ENCODE data around the gene LAPTM4A.

LAPTM4A gene

DNA sequence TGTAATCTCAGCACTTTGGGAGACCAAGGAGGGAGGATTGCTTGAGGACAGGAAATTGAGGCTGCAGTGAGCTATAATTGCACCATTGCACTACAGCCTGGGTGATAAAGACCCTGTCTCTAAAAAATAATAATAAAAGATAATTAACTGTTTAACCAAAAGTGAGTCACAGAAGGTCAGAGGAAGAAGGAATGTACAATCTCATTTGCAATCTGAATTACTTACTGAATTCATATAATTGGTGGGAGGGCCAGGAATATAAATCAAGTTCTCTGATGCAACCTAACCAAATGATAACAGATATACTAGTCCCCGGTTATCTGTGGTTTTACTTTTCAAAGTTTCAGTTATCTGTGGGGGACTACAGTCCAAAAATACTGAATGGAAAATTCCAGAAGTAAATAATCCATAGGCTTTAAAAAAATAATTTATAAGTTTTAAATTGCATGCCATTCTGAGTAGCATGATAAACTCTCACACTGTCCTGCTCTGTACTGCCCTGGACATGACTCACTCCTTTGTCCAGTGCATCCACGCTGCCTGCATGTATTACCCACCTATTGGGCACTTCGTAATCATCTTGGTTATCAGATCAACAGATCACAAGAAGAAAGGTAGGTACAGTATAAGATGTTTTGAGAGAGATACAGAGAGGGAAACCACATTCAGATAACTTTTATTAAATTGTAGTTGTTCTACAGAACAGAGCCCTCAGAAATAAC lies 26.2 kb downstream of the LAPTM4A start:
- no peaks in the 10 kb centered on the region for H3K27me3 ChIP-seq (ENCODE audit: control insufficient read depth in 5 of 5, insufficient read depth in 4 of 5, low read length in 5 of 5)
- H3K9ac ChIP-seq (ENCODE audit: low read length in 5 of 5): no peak overlapping the region
- H3K4me1 ChIP-seq (ENCODE audit: control insufficient read depth in 5 of 5, insufficient read depth in 5 of 5, low read length in 5 of 5): peaks cover 0 to 9% (median 0%) of the 10 kb centered on the region in 5 donors
- peaks cover 0 to 2% (median 0%) of the 10 kb centered on the region in 5 donors for H3K9me3 ChIP-seq (ENCODE audit: control insufficient read depth in 5 of 5, low read length in 5 of 5)
- peaks cover 9 to 23% (median 18%) of the 10 kb centered on the region in 5 donors for H3K36me3 ChIP-seq (ENCODE audit: control insufficient read depth in 5 of 5, insufficient read depth in 5 of 5, low read length in 5 of 5)
- no peak overlapping the region for H3K4me3 ChIP-seq (ENCODE audit: low read depth in 1 of 5, low read length in 5 of 5)
- H3K27ac ChIP-seq (ENCODE audit: low read depth, low read length): no peak overlapping the region

DNA sequence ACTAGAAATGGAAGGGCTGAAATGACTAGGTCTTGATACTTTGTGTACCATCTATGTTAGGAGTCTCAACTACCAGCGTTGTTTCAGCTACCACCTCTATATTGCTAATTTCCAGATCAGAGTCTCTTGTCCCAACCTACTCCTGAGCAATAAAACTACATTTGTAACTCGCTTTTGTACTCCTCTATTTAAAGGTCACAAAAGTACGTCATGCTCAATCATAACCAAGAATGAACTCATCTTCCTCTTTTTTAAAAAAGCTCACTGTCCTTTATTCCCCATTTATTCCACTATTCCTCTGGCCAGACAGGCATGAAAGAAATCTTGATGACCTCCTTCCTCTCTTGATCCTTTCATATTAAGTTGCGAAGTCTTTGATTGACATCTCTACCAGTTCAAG lies 27.7 kb downstream of the LAPTM4A start:
- Histone ChIP-seq H3K27ac (ENCODE audit: low read depth, low read length) (no peak overlapping the region), H3K9me3 (ENCODE audit: control insufficient read depth in 5 of 5, low read length in 5 of 5) (no peaks in the 10 kb centered on the region), H3K27me3 (ENCODE audit: control insufficient read depth in 5 of 5, insufficient read depth in 4 of 5, low read length in 5 of 5) (no peaks in the 10 kb centered on the region), H3K4me1 (ENCODE audit: control insufficient read depth in 5 of 5, insufficient read depth in 5 of 5, low read length in 5 of 5) (peaks cover 0 to 16% (median 6%) of the 10 kb centered on the region in 5 donors), H3K4me3 (ENCODE audit: low read depth in 1 of 5, low read length in 5 of 5) (no peak overlapping the region), H3K9ac (ENCODE audit: low read length in 5 of 5) (no peak overlapping the region), H3K36me3 (ENCODE audit: control insufficient read depth in 5 of 5, insufficient read depth in 5 of 5, low read length in 5 of 5) (peaks cover 4 to 14% (median 8%) of the 10 kb centered on the region in 5 donors)

DNA sequence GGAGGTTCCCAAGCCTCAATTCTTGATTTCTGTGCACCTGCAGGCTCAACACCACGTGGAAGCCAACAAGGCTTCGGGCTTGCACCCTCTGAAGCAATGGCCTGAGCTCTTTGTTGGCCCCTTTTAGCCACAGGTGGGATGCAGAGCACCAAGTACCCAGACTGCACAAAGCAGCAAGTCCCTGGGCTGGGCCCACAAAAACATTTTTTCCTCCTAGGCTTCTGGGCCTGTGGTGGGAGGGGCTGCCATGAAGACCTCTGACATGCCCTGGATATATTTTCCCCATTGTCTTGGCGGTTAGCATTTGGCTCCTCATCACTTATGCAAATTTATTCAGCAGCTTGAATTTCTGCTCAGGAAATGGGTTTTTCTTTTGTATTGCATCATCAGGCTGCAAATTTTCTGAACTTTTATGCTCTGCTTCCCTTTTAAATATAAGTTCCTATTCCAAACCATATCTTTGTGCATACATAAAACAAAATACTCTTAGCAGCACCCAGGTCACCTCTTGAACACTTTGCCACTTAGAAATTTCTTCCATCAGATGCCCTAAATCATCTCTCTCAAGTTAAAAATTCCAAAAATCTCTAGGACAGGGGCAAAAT lies 29.9 kb downstream of the LAPTM4A start:
- no peaks in the 10 kb centered on the region for H3K27me3 ChIP-seq (ENCODE audit: control insufficient read depth in 5 of 5, insufficient read depth in 4 of 5, low read length in 5 of 5)

DNA sequence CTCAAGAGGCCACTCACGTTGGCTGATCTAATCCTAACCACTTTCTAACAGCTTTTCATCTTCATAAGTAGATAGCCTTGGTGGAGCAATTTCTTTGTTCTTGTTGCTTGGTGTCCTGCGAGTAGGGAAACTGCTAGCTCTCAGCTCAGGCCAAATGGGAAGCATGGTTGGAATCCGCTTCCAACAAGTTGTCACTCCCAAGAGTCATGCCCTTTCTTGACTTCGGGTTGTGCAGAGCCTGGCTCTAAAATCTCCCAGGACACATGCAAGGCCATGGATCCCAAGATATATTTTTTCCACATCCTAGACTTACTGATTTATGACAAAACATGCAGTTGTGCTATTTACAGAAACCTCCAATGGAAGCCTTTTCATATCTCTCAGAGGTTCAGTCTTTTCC lies 31.7 kb downstream of the LAPTM4A start:
- H3K9ac ChIP-seq (ENCODE audit: low read length in 5 of 5): no peak overlapping the region
- peaks cover 0 to 8% (median 4%) of the 10 kb centered on the region in 5 donors for H3K4me1 ChIP-seq (ENCODE audit: control insufficient read depth in 5 of 5, insufficient read depth in 5 of 5, low read length in 5 of 5)
- peaks cover 0 to 2% (median under 1%) of the 10 kb centered on the region in 5 donors for H3K9me3 ChIP-seq (ENCODE audit: control insufficient read depth in 5 of 5, low read length in 5 of 5)
- no peaks in the 10 kb centered on the region for H3K27me3 ChIP-seq (ENCODE audit: control insufficient read depth in 5 of 5, insufficient read depth in 4 of 5, low read length in 5 of 5)
- no peak overlapping the region for H3K4me3 ChIP-seq (ENCODE audit: low read depth in 1 of 5, low read length in 5 of 5)
- H3K36me3 ChIP-seq (ENCODE audit: control insufficient read depth in 5 of 5, insufficient read depth in 5 of 5, low read length in 5 of 5): no peaks in the 10 kb centered on the region
- no peak overlapping the region for H3K27ac ChIP-seq (ENCODE audit: low read depth, low read length)

More for the DNA sequence above, 29.9 kb downstream of the LAPTM4A start:
- Histone ChIP-seq H3K4me3 (ENCODE audit: low read depth in 1 of 5, low read length in 5 of 5) (no peak overlapping the region), H3K9ac (ENCODE audit: low read length in 5 of 5) (no peak overlapping the region), H3K27ac (ENCODE audit: low read depth, low read length) (no peak overlapping the region), H3K36me3 (ENCODE audit: control insufficient read depth in 5 of 5, insufficient read depth in 5 of 5, low read length in 5 of 5) (no peaks in the 10 kb centered on the region), H3K9me3 (ENCODE audit: control insufficient read depth in 5 of 5, low read length in 5 of 5) (no peaks in the 10 kb centered on the region), H3K4me1 (ENCODE audit: control insufficient read depth in 5 of 5, insufficient read depth in 5 of 5, low read length in 5 of 5) (peaks cover 0 to 8% (median 4%) of the 10 kb centered on the region in 5 donors)

DNA sequence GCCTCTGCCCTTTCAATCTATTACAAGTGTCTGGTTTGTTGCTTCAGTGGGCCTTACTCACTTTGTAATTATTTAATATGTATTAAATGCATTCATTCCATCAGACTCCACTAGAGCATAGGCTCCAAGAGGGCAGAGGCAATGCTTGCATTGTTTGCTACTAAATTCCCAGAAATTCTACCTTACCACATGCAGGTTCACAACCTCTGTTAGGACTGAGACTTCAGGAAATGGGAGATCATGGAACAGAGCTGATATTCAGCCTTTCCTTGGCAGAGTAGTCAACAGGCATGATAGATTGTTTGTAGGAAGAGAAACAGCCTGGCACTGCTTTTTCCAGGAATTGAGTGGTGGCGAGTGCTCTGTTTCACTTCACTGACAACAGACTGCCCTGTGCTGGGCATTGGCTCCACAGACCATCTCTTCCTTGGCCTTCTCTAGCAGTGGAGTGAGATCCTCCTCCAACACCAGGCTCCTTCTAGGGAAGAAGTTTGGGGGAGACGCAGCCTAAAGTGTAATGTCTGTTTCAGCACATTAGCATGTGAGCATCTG lies 32.8 kb downstream of the LAPTM4A start:
- no peaks in the 10 kb centered on the region for H3K27me3 ChIP-seq (ENCODE audit: control insufficient read depth in 5 of 5, insufficient read depth in 4 of 5, low read length in 5 of 5)
- H3K9ac ChIP-seq (ENCODE audit: low read length in 5 of 5): no peak overlapping the region
- H3K9me3 ChIP-seq (ENCODE audit: control insufficient read depth in 5 of 5, low read length in 5 of 5): peaks cover 0 to 4% (median 3%) of the 10 kb centered on the region in 5 donors
- no peaks in the 10 kb centered on the region for H3K36me3 ChIP-seq (ENCODE audit: control insufficient read depth in 5 of 5, insufficient read depth in 5 of 5, low read length in 5 of 5)
- H3K4me1 ChIP-seq (ENCODE audit: control insufficient read depth in 5 of 5, insufficient read depth in 5 of 5, low read length in 5 of 5): peaks cover 0 to 8% (median 4%) of the 10 kb centered on the region in 5 donors
- no peak overlapping the region for H3K27ac ChIP-seq (ENCODE audit: low read depth, low read length)
- no peak overlapping the region for H3K4me3 ChIP-seq (ENCODE audit: low read depth in 1 of 5, low read length in 5 of 5)

DNA sequence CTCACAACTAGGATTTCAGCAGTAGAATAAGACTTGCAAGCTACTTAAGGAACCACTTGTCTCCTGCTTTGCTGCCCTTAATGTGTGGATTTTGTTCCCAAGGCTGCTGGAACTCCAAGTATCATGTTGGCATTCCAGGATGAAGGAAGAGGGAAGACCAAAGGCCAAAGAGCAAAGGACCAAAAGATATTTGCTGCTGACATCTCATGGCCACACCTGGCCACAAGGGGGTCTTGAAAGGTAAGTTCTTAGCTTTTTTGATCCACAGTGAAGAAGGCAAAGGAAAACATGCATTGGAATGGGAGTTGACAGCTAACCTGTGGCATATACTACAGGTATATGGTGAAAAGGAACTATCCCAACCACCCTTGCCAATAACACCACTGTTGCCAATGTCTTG lies 35.1 kb downstream of the LAPTM4A start:
- Histone ChIP-seq H3K9me3 (ENCODE audit: control insufficient read depth in 5 of 5, low read length in 5 of 5) (peaks cover 0 to 4% (median 3%) of the 10 kb centered on the region in 5 donors), H3K4me1 (ENCODE audit: control insufficient read depth in 5 of 5, insufficient read depth in 5 of 5, low read length in 5 of 5) (peaks cover 0 to 22% (median 17%) of the 10 kb centered on the region in 5 donors), H3K4me3 (ENCODE audit: low read depth in 1 of 5, low read length in 5 of 5) (no peak overlapping the region), H3K27me3 (ENCODE audit: control insufficient read depth in 5 of 5, insufficient read depth in 4 of 5, low read length in 5 of 5) (peaks cover 4 to 8% (median 5%) of the 10 kb centered on the region in 5 donors), H3K27ac (ENCODE audit: low read depth, low read length) (no peak overlapping the region), H3K36me3 (ENCODE audit: control insufficient read depth in 5 of 5, insufficient read depth in 5 of 5, low read length in 5 of 5) (no peaks in the 10 kb centered on the region), H3K9ac (ENCODE audit: low read length in 5 of 5) (no peak overlapping the region)

DNA sequence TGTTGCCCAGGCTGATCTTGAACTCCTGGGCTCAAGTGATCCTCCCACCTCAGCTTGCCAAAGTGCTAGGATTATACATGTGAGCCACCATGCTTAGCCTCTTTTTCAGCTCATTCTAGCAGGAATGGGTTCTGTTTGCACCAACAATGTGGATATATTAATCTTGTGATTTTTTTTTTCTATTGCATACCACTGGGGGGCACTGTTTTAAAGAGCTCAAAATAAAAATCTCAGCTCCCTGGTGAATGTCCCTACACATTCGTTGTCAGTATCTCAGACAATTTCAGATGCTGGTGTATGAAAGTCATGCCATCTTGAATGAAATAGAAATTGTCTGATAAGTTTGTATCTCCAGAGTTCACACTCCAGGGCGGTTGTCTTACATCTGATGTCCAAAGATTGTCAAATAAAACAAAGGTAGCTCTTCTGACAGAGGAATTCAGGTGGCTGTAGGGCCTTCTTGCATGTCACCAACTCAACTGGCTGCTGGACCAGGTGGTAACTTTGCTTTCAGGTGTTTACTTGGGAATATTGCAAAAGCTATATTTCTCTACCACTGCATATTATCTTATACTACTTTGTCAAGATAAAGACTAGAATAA lies 35.8 kb downstream of the LAPTM4A start:
- Histone ChIP-seq H3K9ac (ENCODE audit: low read length in 5 of 5) (no peak overlapping the region), H3K27ac (ENCODE audit: low read depth, low read length) (no peak overlapping the region), H3K4me1 (ENCODE audit: control insufficient read depth in 5 of 5, insufficient read depth in 5 of 5, low read length in 5 of 5) (peaks cover 0 to 22% (median 17%) of the 10 kb centered on the region in 5 donors), H3K36me3 (ENCODE audit: control insufficient read depth in 5 of 5, insufficient read depth in 5 of 5, low read length in 5 of 5) (no peaks in the 10 kb centered on the region), H3K4me3 (ENCODE audit: low read depth in 1 of 5, low read length in 5 of 5) (no peak overlapping the region), H3K27me3 (ENCODE audit: control insufficient read depth in 5 of 5, insufficient read depth in 4 of 5, low read length in 5 of 5) (peaks cover 4 to 10% (median 5%) of the 10 kb centered on the region in 5 donors), H3K9me3 (ENCODE audit: control insufficient read depth in 5 of 5, low read length in 5 of 5) (peaks cover 0 to 4% (median 3%) of the 10 kb centered on the region in 5 donors)

DNA sequence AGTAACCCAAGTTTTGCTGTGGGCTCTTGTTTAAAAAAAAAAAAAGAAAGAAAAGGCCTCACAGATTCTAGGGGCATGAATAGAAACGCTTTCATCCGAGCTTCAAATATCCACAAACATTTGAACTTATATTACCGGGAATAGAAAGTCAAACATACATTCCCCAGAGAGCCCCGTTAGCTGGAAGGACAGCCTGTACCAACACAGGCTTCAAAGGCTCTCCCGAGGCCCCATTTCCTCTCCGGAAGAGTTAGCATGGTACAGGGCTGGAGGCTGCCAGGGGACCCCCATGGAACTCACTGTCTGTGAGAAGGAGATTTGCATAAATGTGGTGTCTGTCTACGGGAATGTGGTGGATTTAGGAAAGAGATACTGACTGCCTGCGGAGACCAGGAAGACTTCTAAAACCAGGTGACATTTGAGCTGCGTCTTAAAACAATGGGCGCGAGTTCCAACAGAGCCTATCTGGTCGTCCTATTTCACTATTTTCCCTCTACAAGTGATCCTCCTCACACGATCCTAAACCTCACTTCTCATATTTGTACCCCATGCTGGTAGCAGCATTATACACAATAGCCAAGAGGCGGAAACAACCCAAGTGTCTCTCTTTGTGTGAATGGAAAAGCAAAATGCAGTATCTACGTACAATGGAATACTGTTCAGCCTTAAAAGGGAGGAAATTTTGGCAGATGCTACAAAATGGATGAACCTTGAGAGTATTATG lies 38.1 kb downstream of the LAPTM4A start:
- H3K27ac ChIP-seq (ENCODE audit: low read depth, low read length): no peak overlapping the region
- peak overlapping the region; percentile 48 to 72 (median 66) for H3K4me3 ChIP-seq (ENCODE audit: low read depth in 1 of 5, low read length in 5 of 5)
- H3K27me3 ChIP-seq (ENCODE audit: control insufficient read depth in 5 of 5, insufficient read depth in 4 of 5, low read length in 5 of 5): peaks cover 4 to 13% (median 5%) of the 10 kb centered on the region in 5 donors
- peaks cover 0 to 4% (median 3%) of the 10 kb centered on the region in 5 donors for H3K9me3 ChIP-seq (ENCODE audit: control insufficient read depth in 5 of 5, low read length in 5 of 5)
- peaks cover 0 to 16% (median 13%) of the 10 kb centered on the region in 5 donors for H3K4me1 ChIP-seq (ENCODE audit: control insufficient read depth in 5 of 5, insufficient read depth in 5 of 5, low read length in 5 of 5)
- no peaks in the 10 kb centered on the region for H3K36me3 ChIP-seq (ENCODE audit: control insufficient read depth in 5 of 5, insufficient read depth in 5 of 5, low read length in 5 of 5)
- peak overlapping the region; percentile 26 to 81 (median 62) for H3K9ac ChIP-seq (ENCODE audit: low read length in 5 of 5)

DNA sequence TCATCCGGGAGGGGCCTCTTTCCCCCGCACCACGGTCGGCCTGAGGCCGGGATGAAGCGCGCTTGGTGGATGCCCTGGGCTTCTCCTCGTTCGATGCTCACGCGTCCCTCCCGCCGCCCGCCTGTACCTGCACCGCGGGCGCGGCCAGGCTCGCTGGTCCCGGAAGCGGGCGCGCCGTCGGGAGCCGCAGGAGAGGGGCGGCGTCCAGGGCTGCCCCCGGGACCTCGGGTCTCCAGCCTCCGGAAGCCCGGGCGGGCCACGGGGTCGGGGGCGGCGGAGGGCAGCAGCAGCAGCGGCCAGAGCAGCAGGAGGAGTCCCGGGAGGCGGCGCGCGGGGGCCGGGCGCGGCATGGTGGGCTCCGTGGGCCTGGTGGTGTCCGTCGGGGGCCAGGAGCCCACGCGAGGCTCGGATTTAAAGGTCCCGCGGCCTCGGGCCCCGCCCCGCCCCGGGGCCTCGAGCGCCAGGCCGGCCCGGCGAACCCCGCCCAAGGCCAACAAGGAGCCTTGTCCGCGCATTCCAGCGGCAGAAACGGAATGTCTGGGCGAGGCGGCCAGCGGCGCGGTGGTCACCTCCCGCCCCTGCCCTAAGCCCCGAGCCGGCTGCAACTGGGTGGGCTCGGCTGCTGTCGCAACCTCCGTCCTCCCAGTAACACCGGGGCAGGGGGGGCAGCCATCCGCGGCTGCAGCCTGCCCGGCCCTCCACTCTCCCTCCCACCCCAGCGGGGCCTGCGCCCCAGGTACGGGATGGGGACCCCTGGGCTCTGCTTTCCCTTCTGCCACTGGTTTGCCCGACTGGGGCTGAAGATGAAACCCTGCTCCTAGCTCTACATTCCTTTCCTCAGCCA lies 38.9 kb downstream of the LAPTM4A start, which contains the start of gene MATN3:
TSS of gene MATN3 (minus strand) at position 387 of the 844 bp plus-strand sequence. CDS start at position 350, 37 bp downstream.
- Histone ChIP-seq H3K27me3 (ENCODE audit: control insufficient read depth in 5 of 5, insufficient read depth in 4 of 5, low read length in 5 of 5) (peaks cover 4 to 16% (median 5%) of the 10 kb centered on the region in 5 donors), H3K4me1 (ENCODE audit: control insufficient read depth in 5 of 5, insufficient read depth in 5 of 5, low read length in 5 of 5) (peaks cover 0 to 16% (median 13%) of the 10 kb centered on the region in 5 donors), H3K36me3 (ENCODE audit: control insufficient read depth in 5 of 5, insufficient read depth in 5 of 5, low read length in 5 of 5) (no peaks in the 10 kb centered on the region), H3K27ac (ENCODE audit: low read depth, low read length) (no peak within 1 kb of the TSS), H3K9ac (ENCODE audit: low read length in 5 of 5) (peak within 1 kb of the TSS; percentile 26 to 81 (median 62)), H3K9me3 (ENCODE audit: control insufficient read depth in 5 of 5, low read length in 5 of 5) (peaks cover 0 to 4% (median 3%) of the 10 kb centered on the region in 5 donors), H3K4me3 (ENCODE audit: low read depth in 1 of 5, low read length in 5 of 5) (peak within 1 kb of the TSS; percentile 48 to 72 (median 66))

Measured in subcutaneous abdominal adipose tissue (tissue), 5 donors.